ENCODE data around the gene RAP1GAP. TPM values are rescaled to one million over a fixed set of nuclear protein-coding genes. Genes with fewer than 3 reads are reported as not detected.

RAP1GAP gene
- total and polyA plus RNA-seq, 9 of the 15 experiments (the other 6 are each of a cell fraction or from before 2014, with no cell fraction given), result 0.29 to 30.2 (median 19.2) TPM

DNA sequence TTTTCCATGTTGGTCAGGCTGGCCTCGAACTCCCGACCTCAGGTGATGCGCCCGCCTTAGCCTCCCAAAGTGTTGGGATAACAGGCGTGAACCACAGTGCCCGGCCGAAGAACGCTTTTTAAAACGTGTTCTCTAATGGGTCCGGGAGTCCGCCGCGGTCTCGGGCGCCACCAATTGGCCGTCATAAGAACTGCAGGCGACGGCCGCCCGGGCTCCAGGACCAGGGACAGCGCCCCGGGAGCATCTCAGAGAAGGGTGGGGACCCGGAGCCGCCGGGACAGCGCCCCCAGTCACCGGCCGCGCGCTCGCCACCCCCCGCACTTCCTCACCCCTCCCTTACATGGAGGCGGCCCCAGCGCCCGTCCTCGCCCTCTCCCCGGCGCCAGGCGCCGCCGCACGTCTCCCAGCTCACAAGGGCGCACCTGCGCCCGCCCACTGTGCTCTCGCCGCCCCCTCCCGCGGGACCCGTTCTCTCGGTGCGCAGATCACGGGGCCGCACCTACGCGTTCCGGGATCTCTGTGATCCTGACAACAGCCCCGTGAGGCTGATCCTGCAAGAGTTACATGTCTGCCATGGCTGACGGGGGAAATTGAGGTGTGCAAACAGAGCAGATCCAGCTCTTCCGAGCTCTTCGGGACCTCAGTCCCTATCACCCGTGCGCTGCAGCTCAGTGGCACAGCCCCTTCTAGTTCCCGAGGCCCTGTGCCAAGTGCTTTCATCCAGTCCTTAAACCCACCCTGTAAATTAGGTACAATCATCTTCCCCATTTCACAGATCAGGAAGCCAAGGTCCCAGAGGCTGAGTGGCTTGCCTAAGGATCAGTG, 9.8 kb downstream of the RAP1GAP start (continued):
- TF ChIP-seq ATF1 (CRISPR knock-in tag; IDR thresholded peaks at IDR 0.05) (0 out of 2 replicates have a peak, but pooled peaks have one; percentile 29), ATF1 (tag; IDR thresholded peaks at IDR 0.05) (peak; percentile 70), ZNF561 (CRISPR knock-in tag; conservative IDR thresholded peaks at IDR 0.05) (no peak), POLR2A (conservative IDR thresholded peaks at IDR 0.05) (0 out of 2 replicates have a peak, but pooled peaks have one; percentile 33), RNF2 (IDR thresholded peaks at IDR 0.05) (peak; percentile 41; the same call in 1 of the 2 replicates), PRMT5 (CRISPR knock-in tag; IDR thresholded peaks at IDR 0.05) (peak; percentile 98), ZC3H11A (IDR thresholded peaks at IDR 0.05; ENCODE audit: low read depth, low read length) (peak; percentile 88), ETS2 (tag; IDR thresholded peaks at IDR 0.05; ENCODE audit: borderline replicate concordance, poor library complexity, severe bottlenecking) (no peak), SIN3A (IDR thresholded peaks at IDR 0.05; ENCODE audit: borderline replicate concordance in 2 of 2, control insufficient read depth in 1 of 2, low read depth in 2 of 2, low read length in 2 of 2) (peak; percentile 96 to 98), HMG20B (CRISPR knock-in tag; IDR thresholded peaks at IDR 0.05) (no peak), RBM15 (IDR thresholded peaks at IDR 0.05; ENCODE audit: insufficient read depth, low read length) (no peak), POLR2G (IDR thresholded peaks at IDR 0.05; ENCODE audit: low read depth, low read length) (peak; percentile 73), ZNF785 (CRISPR knock-in tag; IDR thresholded peaks at IDR 0.05) (no peak), NCOR1 (IDR thresholded peaks at IDR 0.05) (peak; percentile 56; the same call in 1 of the 2 replicates)
- TF ChIP-seq, protein P1, sequence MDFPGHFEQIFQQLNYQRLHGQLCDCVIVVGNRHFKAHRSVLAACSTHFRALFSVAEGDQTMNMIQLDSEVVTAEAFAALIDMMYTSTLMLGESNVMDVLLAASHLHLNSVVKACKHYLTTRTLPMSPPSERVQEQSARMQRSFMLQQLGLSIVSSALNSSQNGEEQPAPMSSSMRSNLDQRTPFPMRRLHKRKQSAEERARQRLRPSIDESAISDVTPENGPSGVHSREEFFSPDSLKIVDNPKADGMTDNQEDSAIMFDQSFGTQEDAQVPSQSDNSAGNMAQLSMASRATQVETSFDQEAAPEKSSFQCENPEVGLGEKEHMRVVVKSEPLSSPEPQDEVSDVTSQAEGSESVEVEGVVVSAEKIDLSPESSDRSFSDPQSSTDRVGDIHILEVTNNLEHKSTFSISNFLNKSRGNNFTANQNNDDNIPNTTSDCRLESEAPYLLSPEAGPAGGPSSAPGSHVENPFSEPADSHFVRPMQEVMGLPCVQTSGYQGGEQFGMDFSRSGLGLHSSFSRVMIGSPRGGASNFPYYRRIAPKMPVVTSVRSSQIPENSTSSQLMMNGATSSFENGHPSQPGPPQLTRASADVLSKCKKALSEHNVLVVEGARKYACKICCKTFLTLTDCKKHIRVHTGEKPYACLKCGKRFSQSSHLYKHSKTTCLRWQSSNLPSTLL (IDR thresholded peaks at IDR 0.05), result peak; percentile 100
- TF ChIP-seq, protein P2, sequence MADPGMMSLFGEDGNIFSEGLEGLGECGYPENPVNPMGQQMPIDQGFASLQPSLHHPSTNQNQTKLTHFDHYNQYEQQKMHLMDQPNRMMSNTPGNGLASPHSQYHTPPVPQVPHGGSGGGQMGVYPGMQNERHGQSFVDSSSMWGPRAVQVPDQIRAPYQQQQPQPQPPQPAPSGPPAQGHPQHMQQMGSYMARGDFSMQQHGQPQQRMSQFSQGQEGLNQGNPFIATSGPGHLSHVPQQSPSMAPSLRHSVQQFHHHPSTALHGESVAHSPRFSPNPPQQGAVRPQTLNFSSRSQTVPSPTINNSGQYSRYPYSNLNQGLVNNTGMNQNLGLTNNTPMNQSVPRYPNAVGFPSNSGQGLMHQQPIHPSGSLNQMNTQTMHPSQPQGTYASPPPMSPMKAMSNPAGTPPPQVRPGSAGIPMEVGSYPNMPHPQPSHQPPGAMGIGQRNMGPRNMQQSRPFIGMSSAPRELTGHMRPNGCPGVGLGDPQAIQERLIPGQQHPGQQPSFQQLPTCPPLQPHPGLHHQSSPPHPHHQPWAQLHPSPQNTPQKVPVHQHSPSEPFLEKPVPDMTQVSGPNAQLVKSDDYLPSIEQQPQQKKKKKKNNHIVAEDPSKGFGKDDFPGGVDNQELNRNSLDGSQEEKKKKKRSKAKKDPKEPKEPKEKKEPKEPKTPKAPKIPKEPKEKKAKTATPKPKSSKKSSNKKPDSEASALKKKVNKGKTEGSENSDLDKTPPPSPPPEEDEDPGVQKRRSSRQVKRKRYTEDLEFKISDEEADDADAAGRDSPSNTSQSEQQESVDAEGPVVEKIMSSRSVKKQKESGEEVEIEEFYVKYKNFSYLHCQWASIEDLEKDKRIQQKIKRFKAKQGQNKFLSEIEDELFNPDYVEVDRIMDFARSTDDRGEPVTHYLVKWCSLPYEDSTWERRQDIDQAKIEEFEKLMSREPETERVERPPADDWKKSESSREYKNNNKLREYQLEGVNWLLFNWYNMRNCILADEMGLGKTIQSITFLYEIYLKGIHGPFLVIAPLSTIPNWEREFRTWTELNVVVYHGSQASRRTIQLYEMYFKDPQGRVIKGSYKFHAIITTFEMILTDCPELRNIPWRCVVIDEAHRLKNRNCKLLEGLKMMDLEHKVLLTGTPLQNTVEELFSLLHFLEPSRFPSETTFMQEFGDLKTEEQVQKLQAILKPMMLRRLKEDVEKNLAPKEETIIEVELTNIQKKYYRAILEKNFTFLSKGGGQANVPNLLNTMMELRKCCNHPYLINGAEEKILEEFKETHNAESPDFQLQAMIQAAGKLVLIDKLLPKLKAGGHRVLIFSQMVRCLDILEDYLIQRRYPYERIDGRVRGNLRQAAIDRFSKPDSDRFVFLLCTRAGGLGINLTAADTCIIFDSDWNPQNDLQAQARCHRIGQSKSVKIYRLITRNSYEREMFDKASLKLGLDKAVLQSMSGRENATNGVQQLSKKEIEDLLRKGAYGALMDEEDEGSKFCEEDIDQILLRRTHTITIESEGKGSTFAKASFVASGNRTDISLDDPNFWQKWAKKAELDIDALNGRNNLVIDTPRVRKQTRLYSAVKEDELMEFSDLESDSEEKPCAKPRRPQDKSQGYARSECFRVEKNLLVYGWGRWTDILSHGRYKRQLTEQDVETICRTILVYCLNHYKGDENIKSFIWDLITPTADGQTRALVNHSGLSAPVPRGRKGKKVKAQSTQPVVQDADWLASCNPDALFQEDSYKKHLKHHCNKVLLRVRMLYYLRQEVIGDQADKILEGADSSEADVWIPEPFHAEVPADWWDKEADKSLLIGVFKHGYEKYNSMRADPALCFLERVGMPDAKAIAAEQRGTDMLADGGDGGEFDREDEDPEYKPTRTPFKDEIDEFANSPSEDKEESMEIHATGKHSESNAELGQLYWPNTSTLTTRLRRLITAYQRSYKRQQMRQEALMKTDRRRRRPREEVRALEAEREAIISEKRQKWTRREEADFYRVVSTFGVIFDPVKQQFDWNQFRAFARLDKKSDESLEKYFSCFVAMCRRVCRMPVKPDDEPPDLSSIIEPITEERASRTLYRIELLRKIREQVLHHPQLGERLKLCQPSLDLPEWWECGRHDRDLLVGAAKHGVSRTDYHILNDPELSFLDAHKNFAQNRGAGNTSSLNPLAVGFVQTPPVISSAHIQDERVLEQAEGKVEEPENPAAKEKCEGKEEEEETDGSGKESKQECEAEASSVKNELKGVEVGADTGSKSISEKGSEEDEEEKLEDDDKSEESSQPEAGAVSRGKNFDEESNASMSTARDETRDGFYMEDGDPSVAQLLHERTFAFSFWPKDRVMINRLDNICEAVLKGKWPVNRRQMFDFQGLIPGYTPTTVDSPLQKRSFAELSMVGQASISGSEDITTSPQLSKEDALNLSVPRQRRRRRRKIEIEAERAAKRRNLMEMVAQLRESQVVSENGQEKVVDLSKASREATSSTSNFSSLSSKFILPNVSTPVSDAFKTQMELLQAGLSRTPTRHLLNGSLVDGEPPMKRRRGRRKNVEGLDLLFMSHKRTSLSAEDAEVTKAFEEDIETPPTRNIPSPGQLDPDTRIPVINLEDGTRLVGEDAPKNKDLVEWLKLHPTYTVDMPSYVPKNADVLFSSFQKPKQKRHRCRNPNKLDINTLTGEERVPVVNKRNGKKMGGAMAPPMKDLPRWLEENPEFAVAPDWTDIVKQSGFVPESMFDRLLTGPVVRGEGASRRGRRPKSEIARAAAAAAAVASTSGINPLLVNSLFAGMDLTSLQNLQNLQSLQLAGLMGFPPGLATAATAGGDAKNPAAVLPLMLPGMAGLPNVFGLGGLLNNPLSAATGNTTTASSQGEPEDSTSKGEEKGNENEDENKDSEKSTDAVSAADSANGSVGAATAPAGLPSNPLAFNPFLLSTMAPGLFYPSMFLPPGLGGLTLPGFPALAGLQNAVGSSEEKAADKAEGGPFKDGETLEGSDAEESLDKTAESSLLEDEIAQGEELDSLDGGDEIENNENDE (IDR thresholded peaks at IDR 0.05; ENCODE audit: low read depth, low read length), result no peak

Data from K562 (cell line).